ENCODE measurements around the gene HEATR9.

- no peak for TF ChIP-seq CTCF (IDR thresholded peaks at IDR 0.05; ENCODE audit: low read depth, low read length)
- TF ChIP-seq EZH2phosphoT487 (IDR thresholded peaks at IDR 0.05; ENCODE audit: low read depth), result no peak
Measured at GRCh38 chr17:35807371-35808144, 61.1 kb downstream of the HEATR9 start.
